Activated CD4-positive, alpha-beta T cell treated with anti-CD3 and anti-CD28 coated beads, Interleukin-2, amount 50 U/mL, for 48 hours (primary cell): Measurements from ENCODE around the gene PRDM10.
"Not testable (repeated sequence)": the region's sequence is repeated elsewhere in the genome, so short reads cannot be mapped to it uniquely, and the experiment has no call there.

ENCODE experiments used
- DNase-seq, 2 experiments: peaks; one replicate each; pipeline ENCODE4 v3.0.0-alpha.2; 2020

Gene PRDM10

DNA sequence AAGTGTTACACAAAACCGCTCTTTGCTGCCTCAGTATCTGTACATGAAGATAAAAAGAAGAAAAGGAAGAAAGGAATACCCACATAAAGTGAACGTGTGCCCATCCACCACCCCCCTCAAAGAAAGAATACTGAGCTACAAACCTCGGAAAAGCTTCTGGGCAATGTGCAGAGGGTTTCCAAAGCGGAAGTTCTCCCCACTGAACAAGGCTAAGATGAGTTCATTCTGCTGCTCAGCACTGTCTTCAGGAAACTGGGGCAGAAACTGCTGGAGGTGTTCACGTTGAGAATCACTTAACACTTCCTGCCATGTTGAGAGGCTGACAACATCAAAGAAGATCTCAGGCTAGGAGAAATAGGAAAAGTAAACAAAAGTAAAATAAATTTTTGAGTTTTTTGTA is 114.2 kb downstream of the PRDM10 start:
- no peak for DNase-seq

DNA sequence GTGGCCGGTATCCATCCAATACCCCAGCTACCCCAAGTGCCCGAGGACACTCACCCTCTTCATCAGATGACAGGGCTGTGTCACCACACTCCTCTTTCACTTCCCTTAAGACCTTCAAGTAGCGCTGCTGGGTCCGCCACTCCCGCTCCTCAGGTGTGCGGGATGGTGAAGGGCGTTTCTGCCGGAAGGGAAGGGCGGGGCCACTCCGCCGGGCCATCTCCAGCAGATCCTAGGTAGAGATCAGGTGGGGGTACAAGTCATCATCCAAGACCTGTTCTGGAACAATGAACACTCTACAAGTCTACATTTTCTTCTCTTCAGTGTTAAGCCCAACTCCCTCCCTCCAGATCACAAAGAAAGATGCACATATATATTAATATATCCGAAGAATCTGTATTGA is 117.3 kb downstream of the PRDM10 start:
- DNase-seq, result no peak

DNA sequence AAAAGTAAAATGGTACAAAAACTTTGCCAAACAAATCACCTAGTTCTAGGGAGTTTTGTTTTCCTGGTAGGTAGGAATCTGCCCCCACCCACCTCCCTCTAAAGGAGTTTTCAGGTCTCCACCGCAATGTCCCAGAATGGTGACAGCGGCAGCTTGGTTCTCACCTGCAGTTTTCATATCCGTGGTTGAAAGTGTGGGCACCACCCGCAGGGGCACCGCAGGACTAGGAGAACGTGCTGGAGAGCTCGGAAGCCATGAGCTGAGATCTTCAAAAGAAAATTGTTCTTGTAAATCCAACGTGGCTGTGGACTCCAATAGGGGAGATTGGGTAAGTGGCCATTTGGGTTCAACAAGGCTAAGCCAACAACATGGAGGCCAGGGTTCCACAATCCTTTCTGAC is 118.1 kb downstream of the PRDM10 start:
- no peak for DNase-seq

DNA sequence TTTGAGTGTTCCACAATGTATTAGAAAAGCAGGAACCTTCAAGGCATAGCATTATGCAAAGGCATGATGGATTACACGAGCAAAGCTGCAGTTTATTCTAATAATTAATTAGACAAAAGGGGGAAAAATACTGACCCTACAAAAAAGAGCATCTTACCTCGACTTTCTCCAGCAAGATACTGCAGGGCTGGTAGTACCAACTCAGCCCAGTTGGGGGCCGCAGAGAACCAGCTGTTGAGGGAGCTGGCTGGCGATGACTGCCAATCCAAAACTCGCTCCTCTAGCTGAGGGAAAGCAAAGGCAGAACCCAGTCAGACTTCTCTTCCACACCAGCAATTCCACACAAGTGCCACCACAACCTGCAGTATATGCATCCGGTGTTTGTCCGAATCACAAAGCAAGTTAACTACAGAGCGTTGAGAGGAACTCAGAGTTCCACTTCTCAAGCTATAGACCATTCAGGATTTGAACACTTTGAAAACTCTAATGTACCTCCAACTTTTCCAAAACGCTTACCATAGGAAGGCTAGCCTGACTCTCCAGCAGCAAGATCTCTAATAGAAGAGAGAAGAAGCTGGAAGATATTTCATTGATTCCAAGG is 121.0 kb downstream of the PRDM10 start:
- peak; percentile 47 to 49 for DNase-seq

DNA sequence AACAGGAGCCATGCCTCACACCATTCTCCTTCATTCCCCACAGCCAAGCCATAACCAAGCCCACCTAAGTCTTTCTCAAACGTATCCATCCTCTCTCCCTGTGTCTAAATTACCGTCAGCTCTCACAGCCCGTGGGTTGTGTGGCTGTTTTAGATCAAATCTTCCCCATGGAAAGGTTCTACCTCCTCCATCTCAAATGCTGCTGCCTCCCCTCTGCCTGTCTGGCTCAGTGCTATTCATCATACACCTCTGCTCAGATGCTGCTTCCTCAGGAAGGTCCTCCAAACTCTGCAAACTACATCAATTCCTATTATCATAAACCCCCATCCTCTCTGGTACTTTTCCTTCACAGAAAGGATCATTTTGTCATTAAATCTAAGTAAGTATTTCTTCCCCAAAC is 122.3 kb downstream of the PRDM10 start:
- no peak for DNase-seq

DNA sequence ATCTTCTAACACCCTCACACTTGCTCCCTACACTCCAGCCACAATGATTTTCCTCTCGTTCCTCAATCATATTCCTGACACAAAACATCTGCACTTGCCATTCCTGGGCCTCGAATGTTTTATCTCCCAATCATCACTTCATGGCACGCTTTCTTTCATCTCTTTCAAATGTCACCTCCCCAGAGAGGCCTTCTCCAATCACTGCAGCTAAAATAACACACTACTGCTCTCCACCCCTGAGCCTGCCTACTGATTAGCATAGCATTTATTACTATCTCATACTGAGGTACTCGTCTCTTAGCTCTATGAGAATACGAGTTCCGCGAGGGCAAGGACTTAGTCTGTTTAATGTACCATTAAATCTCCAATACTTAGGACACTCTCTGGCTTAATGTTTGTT is 130.7 kb downstream of the PRDM10 start:
- no peak for DNase-seq

DNA sequence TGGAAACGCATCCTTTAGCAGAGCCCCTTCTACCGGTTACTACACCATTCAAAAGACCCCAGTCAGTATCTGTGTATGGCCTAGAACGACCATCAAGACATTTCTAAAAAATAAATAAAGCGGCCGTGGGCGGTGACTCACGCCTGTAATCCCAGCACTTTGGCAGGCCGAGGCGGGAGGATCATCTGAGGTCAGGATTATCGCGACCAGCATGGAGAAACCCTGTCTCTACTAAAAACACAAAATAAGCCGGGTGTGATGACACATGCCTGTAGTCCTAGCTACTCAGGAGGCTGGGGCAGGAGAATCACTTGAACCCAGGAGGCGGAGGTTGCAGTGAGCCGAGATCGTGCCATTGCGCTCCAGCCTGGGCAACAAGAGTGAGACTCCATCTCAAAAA is 134.0 kb downstream of the PRDM10 start:
- not testable (repeated sequence) for DNase-seq

DNA sequence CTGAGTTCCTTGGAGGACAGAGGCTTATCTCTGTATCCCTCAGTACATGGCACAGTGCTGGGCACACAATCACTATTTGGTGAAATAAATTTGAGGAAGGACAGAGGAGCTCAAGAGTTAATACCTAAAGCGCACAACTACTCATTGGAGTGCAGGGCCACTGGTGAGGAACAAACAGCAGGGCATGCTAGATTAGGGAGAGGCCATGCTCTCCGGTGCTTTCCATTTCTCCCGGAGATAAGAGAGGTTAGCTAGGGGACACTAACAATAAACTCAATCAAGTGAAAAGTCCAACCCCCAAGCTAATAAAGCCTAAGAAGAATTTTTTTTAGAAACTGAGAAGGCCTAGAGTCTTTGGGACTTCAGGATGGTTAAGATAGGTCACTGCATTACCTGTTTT is 136.3 kb downstream of the PRDM10 start:
- DNase-seq, result no peak

DNA sequence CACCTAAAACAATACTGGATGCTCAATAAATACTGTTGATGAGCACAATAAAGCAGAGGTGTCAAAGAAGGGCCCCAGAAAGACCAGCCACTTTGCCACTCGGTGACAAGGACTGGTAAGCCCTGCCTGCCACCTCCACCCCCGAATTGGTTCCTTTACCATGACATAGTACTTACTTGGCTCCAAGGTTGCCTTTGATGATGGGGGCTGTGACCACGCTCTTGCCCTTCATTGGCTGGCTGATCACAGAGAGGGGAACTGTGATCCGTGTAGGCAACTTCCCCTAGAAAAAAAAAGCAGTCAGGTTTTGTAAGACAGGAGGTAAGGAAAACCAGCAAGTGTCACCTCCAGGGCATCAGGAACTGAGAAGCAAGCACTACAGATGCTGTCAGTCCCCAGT is 136.9 kb downstream of the PRDM10 start:
- DNase-seq, result no peak

DNA sequence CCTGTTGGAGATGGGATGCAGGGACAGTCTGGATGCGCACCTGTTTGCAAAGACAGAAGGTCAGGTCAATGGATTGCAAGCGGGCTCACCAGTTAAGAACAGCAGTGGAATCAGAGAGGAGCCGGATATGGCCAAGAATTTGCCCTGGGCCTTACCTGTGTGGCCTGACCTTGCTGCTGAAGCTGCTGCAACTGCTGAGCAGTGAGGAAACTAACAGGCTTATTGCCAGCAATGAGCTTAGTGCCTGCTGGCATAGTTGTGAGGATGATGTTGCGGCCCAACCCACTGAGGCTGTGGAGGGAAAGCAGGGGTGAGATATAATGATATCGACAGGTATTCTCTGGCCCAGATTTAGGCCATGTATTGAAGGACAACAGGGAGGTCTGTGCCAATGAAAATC is 137.8 kb downstream of the PRDM10 start:
- no peak for DNase-seq

DNA sequence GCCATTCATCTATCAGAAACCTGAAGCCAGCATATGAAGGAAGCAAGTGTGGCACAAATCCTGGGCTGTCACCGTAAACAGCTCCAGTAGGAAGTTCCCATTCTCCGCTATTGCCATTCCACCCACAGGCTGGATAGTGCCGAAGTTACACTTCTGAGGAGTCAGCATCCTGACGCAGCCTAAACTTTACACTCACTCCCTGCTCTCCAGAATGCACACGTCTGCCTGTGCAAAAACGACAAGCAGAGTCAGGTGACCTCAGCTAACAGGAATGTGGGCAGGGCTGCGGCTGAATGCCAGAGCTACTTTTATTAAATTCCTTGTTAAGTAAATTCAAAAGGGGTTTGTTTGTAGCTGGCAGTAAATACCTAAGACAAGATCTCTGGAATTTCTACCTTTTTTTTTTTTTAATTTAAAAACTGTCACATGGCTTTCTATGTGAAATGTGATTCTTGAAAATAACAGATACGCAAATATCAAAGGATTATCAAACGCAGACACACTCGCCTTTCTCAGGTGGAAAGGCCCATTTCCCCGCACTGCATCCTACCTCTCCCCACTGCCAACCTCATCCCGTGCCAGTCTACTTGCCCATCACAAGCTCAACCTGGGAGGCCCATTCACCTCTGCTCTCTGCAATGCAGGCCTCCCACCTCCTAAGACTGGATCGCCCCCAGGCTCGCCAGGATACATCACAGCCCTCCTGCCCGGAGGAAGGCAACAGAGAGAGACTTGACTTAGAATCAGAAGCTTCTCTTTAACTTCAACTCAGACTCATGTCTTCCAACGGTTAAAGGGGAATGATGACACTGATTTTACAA is 140.7 kb downstream of the PRDM10 start:
- DNase-seq, result no peak

DNA sequence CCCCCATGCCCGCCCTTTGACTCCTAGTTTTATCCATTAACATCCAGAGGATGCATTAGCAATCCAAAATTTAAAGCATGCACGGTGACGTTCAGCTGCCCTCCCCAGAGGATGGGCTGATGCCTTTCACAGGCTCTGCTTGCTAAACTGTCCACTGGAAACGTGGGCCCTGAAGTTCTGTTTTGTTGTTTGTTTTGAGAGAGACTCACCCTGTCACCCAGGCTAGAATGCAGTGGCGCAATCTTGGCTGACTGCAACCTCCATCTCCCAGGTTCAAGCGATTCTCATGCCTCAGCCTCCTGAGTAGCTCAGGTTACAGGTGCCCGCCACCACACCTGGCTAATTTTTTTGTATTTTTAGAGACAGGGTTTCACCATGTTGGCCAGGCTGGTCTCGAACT is 146.6 kb downstream of the PRDM10 start:
- DNase-seq, result no peak

DNA sequence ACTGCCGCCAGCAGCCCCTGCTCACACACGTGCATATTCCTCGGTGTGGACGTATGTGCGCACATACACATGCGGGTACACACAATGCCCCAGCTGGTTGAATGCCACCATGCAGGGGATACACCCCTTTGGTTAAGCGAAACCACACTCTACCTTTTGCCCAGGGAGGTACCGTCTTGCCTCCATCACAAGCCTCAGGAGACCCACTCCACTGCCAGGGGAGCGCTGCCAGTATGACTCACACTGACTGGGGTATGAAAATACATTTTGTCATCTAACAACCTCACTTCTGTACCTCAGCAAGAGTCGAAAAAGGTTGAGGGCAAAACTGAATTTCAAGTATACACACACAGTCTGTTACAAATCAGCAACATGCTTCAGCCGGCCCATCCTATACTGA is 147.5 kb downstream of the PRDM10 start:
- DNase-seq, result no peak

DNA sequence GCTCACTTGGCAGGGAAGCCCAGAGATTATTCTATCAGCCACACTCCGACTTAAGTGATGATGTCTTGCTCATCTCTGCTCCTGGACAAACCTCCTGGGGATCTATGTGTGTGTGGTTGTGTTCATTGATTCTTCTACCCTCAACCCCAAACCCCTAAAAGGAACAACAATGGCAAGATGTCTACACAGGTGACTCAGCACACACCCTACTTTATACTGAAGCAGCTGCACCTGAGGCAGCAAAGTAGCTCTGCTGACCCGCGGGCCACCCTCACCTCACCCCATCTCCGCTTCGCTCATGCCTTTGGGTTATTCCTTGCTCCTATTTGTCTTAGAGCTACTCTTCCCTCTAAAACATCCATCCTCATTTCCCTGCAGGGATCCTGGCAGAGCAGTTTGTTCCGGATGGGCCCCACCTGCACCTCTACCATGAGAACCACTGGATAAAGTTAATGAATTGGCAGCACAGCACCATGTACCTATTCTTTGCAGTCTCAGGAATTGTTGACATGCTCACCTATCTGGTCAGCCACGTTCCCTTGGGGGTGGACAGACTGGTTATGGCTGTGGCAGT is 148.3 kb downstream of the PRDM10 start:
- DNase-seq, result no peak

DNA sequence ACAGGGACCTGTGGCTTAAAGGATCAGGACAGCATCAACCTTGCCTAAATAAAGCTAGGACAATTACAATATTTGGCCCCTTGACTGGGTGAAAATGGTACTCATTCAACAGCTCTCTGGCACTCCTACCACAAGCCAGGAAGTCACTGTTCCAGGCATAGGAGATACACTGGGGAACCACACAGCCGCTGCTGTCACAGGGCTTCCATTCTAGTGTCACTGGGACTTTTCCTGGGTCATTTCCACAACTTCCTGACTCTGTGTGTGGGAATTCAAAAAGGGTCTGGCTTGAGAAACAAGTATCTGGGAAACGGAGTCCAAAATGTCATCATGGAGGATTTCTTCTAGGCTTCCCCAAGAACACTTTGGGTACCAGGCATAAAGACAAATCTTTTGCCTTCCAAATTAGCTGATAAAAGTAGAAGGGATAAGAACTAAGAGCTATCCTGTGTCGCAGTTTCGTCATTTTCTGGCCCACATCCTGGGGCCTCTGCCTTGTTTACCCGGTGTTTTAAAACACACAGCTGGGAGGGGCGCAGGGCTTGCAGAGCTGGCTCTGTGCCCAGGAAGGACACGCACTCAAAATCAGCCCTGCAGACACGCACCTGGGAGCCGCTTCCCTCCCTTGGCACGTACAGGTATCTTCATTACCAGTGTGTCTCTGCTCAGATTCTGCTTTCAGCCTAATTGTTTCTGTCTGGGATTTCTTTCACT is 149.0 kb downstream of the PRDM10 start:
- DNase-seq, result peak; percentile 30 to 41

DNA sequence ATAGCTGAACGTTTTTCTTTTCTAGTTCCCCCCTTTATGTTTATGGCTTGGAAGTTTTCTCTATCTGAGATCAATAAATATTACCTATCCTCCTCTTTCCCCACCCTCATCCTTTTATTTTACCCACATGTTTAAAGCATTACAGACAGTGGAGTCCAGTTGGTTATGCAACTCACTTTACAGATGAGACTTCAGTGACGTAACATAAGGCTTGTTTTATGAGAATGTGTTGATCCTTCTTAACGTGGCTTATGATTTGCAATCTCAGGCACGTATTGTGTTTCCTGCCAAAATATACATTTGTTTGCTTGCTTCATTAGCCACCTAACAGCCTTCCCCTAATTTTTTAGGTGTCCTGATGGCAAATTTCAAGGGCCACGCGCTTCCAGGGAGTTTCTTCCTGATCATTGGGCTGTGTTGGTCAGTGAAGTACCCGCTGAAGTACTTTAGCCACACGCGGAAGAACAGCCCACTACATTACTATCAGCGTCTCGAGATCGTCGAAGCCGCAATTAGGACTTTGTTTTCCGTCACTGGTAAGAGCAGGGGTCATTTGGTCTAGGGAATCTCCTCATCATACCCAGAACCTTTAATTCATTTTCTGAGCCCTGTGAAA is 150.4 kb downstream of the PRDM10 start:
- no peak for DNase-seq
